GM18508 (cell line): Measurements from ENCODE around the gene AGO3.
"Not testable (repeated sequence)": the region's sequence is repeated elsewhere in the genome, so short reads cannot be mapped to it uniquely, and the experiment has no call there.

Experiments used
- ATAC-seq: cut with Tn5 transposase; IDR thresholded peaks from one replicate; pipeline ENCODE4 v1.9.1; 2021; ENCODE audit warnings: moderate number of reproducible peaks; ENCODE audit not compliant: insufficient read depth, unreplicated experiment

AGO3 gene

DNA sequence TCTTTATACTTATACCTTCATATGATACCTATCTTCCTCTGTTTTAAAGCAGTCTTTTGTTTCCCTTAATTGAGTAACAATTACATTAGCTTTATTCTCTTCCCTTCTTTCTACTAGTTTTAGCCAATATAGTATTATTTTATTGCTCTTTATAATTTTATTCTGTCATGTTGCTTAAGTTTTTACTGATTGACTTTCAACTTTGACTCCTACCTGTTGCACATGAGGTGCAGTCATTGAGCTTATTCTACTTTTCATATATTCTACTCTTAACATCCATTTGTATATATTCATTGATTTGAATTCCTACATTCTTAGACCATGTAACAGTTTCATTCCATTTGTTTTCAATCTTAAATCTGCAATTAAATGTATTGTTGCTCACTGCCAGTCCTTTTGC, 49.2 kb downstream of the AGO3 start:
- ATAC-seq: no peak

DNA sequence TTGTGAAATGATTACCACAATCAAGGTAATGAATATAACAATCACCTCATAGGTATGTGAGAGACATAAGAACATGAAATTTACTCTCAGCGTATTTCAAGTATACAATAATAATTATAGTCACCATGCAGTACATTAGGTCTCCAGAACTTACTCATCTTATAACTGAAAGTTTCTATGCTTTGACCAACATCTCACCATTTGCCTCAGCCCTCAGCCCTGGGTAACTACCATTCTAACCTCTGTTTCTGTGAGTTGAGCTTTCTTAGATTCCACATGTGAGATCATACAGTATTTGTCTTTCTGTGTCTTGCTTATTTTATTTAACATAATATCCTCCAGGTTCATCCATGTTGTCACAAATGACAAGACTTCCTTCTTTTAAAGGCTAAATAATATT, 57.3 kb downstream of the AGO3 start:
- no peak for ATAC-seq

DNA sequence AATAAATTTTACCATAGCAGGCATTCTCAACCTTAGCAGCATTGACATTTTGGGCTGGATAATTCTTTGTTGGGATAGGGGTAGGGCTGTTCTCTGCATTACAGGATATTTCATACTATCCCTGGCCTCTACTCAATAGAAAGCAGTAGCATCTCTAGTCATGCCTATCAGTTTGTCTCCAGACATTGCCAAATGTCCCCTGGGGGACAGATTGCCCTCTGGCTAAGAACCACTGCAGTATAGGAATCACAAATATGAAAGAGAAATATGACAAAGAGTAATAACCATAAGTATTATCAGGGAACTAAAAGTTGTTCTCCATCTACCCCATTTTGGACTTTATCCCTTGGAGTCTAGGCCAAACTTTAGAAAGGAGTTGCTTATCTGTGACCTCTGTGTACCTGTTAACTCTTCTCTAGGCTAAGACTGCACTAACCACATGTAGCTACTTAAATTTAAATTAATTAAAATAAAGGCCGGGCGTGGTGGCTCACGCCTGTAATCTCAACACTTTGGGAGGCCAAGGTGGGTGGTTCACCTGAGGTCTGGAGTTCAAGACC, 76.1 kb downstream of the AGO3 start:
- ATAC-seq: no peak

DNA sequence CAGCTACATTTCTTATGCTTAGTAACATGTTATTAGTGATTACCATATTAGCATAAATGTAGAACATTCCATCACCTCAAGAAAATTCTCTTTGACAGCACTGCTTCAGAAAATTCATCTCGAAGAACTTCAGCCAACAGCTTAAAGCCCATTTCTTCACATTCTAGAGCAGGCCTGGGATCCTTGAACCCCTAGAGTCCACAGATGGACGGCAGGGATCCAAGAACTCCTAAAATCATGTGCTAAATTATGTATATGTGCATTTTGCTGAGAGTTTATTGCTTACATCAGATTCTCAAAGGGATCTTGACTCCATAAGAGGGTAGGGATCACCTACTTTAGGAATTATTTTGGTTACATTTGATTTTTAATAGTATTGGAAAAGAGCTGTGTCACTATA, 76.8 kb downstream of the AGO3 start:
- no peak for ATAC-seq

DNA sequence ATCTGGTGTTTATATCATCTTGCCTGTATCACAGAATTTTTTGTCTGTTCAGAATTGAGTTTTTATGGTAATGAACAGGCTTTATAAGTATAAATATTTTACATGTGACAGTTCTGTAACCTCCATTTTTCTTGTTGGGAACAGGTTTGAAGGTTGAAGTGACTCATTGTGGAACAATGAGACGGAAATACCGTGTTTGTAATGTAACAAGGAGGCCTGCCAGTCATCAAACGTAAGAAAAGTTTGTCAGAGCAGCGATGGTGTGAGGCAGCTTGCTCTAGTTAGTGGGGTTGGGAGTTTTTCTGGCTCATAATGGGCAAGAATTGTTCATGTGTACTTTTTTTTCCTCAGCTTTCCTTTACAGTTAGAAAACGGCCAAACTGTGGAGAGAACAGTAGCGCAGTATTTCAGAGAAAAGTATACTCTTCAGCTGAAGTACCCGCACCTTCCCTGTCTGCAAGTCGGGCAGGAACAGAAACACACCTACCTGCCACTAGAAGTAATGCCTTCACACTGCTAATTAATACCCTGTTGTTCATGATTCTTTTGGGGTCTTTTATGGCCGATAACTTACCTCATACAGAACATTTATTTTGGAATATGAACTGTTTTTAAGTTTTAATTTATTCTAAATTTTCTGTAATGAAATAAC, 77.8 kb downstream of the AGO3 start:
- ATAC-seq: no peak

DNA sequence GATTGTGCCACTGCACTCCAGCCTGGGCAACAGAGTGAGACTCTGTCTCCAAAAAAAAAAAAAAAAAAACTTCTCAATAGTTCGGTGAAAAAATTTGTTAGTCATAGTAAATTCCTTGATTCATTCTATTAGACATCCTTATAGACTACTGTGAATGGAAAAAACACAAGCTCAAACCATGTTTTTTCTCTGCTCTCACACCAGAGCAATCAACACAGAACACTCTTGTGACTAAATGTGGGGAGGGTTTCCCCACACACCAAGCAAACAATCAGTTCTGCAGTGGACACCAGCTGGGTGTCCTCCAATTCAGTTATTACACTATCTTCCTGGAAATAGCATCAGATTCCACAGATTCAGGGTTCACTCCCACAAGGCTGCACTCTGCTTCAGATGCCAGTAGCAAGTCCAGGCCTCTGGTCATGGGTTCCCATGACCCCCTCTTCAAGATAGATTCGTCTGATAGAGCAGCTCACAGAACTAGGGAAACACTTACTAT, 83.9 kb downstream of the AGO3 start:
- no peak for ATAC-seq

DNA sequence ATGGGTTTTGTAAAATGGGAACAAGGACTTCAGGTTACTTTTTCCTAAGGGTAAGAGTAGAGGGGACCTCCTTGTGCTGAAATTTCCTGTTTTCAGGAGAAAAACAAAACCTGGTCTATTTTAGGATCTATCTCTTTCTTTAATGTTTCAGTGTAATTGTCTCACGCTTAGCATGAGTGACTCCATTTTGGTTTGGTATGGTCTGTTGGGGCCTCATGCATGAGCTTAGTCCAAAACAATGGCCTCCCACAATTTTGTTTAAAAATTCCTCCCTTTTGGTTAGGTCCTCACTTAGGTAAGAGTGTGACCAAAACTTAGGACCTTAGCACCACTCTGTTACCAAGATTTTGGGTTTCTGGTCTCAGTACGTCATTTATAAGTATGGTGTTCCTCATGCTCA, 85.8 kb downstream of the AGO3 start:
- no peak for ATAC-seq

DNA sequence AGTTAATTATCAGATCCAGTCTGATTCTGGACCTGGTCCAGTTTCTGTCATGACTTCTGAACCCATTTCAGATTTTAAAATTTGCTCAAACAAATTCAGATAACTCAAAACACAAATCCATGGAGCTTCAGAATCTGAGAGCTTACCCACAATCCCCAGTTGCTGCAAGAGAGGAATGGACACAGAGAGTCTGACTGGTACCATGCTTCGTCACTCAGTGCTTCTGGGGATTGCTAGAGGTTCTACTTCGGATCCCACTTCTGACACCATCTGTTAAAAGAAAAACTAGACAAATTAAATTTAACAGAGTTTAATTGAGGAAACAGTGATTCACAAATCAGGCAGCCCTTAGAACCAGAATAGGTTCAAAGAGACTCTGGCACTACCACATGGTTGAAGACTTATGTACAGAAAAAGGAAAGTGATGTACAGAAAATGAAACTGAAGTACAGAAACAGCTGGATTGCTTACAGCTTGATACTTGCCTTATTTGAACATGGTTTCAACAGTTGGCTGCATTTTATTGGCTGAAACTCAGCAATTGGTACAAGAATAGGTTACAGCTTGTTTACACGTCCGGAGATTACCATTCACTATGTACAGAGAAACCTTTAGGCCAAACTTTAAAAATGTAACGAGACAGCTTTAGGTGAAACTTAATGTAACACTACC, 92.3 kb downstream of the AGO3 start:
- peak; percentile 62 for ATAC-seq

DNA sequence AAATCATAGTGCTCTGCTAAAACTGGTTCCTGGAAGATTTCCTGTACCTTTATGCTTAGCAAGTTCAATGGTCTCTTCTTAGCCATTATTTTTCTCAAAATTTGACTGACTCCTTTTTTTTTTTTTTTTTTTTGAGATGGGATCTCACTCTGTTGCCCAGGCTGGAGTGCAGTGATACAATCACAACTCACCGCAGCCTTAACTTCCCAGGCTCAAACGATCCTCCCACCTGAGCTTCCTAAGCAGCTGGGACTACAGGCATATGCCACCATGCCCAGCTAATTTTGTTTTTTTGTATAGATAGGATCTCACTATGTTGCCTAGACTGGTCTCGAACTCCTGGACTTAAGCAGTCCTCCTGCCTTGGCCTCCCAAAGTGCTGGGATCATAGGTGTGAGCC, 93.1 kb downstream of the AGO3 start:
- ATAC-seq: not testable (repeated sequence)

DNA sequence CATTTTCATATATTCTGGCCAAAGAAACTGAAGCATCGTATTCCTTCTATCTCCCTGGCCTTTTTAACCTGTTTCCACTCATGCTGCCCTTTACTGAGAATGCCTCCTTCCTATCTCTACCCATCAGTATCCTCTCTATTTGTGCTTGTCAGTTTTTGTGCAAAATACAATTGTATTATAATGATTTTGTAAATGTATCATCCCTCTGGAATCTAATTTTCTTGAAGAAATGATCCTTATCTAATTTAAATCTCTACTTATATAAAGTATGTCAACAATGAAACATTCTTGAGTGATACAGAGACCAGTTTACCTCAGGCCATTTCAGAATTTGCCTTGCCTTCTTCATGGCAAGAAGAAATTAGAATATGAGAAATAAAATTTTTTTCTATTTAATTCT, 93.9 kb downstream of the AGO3 start:
- no peak for ATAC-seq

DNA sequence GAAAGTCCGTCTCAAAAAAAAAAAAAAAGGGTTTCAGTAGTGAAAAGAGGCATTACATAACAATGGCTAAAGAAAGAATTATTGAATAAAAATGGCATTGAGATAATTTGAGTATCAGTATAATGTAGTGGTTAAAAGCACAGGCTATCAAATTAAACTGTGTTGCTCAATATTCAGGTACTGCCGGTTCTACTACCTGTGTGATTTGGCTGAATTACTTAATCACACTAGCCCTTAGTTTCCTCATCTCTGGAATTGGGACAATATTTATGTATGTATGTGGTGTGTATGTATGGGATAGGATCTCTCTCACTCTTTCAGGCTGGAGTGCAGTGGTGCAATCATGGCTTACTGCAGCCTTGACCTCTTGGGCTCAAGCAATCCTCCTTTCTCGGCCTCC, 96.9 kb downstream of the AGO3 start:
- ATAC-seq: no peak

DNA sequence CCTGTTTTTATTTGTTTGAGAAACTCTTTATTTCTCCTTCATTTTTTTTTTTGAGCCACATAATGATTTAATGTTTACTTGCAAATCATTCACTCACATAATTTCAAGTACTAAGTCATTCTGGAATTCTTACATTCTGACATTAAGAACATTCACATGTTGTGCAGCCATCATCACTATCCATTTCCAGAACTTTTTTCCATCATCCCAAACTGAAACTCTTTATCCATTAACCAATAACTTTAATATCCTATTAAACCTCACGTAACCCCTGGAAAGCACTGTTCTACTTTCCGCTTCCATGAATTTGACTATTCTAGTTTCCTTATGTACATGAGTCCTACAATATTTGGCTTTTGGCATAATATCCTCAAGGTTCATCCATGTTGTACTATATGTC, 100.5 kb downstream of the AGO3 start:
- ATAC-seq: no peak

DNA sequence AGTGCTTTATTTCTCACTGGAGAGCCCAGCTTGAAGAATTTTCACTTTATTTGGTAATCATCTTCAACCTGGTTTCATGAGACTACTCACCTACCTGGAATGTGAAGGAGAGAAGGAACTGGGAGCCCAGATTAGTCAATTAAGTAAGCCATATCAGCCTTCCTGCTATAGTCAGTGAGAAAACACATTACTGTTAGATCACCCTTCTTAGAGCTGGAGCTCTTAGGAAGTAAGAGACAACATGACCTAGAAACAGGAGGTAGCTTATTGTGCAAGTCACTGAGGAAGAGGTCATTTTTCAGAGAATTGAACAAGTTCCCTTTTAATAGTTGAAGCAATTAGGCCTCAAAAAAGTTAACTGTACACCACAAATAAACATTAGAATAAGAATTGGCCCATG, 103.8 kb downstream of the AGO3 start:
- no peak for ATAC-seq

DNA sequence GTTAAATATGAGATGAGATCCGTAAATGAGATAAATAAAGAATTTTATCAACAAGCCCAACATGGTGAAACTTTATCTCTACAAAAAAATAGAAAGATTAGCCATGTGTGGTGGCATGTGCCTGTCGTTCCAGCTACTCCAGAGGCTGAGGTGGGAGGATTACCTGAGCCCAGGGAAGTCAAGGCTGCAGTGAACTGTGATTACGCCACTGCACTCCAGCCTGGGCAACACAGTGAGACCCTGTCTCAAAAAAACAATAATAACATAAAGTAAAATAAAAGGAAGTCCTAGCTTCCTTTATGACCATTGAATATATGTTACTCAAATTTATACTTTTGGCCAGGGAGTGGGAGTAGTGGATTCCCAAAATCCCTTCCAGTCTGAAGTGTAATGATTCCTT, 104.2 kb downstream of the AGO3 start:
- no peak for ATAC-seq

DNA sequence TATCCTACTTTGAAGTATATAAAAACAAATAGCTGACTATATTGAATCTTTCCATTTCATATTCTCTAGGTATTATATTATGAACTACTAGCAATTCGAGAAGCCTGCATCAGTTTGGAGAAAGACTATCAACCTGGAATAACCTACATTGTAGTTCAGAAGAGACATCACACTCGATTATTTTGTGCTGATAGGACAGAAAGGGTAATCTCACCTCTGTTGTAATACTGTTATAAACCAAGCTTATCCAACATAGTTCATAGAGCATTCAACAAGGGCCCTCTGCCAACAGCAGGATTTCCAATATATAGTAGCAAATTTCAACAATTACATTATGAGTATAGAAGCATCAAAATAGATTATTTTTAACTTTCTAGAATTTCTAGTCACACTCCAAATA, 109.3 kb downstream of the AGO3 start:
- no peak for ATAC-seq

DNA sequence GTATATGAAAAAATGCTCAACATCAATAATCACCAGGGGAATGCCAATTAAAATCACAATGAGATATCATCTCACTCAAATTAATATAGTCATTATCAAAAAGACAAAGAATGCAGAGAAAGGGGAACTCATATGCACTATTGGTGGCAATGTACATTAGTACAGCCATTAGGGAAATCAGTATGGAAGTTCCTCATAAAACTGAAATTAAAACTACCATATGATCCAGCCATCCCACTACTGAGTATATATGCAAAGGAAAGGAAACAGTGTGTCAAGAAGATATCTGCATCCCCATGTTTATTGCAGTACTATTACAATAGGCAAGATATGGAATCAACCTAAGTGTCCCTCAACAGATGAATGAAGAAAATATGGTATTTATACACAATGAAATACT, 120.9 kb downstream of the AGO3 start:
- ATAC-seq: no peak

DNA sequence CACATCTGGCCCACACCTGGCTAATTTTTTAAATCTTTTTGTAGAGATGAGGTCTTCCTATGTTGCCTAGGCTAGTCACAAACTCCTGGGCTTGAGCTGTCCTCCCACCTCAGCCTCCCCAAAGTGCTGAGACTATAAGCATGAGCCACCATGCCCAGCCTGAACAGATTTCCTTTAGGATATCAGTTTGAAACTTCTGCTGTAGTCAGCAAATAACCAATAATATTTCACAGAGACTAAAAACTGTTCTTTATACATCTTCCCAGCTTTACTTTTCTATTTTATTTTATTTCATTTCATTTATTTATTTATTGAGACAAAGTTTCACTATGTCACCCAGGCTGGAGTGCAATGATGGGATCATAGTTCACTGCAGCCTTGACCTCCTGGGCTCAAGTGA, 123.1 kb downstream of the AGO3 start:
- ATAC-seq: no peak

DNA sequence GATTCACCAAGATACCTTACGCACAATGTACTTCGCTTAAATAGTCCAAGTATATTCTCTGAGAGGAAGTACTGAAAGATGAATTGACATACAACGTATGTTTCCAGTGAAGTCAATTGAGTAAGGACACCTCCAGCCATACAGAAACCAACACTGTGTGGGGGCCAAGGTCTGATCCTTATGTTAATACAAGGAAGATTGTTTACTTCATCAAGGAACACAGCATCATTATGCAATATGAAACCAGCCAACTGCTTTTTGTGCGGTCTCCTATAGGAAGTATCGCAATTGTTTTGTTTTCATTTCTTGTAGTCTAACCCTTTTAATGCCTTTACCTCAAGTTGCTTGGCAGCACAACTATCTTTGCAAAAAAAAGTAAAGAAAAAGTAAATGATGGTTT, 124.8 kb downstream of the AGO3 start:
- ATAC-seq: no peak

DNA sequence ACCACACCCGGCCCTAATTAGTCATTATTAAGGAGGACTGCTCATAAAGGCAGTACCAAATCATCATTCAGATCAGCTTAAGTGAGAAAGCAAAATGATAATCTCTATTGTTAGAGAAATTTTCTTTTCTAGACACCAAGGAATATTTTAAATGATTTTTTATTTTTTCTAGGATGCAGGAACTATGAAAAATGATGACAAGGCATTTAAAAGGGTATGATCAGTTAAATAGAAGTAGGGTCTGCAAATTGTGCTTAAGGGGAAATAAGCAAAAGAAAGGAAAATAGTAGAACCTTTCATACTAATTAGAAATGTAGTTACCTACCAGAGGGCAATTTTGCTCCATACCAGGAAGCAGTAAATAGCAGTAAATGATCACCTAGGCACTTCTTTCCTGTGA, 131.4 kb downstream of the AGO3 start:
- no peak for ATAC-seq

DNA sequence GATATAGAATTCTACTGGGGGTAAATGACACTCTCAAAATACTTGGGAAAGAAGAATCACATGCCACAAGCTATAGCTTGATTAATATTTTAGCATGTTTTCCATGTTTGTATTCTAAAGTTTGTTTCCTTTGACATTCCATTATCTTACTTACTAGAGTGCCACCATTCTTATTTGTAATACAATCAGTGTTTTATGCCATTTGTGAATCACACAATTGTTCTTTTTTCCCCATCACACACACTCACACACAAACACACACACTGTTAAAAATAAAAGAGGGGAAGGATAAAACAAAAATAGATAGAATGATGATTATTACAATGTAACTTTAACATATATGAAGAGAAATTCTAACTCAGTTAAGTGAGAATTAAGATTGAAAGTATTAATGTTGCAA, 137.0 kb downstream of the AGO3 start:
- ATAC-seq: no peak

DNA sequence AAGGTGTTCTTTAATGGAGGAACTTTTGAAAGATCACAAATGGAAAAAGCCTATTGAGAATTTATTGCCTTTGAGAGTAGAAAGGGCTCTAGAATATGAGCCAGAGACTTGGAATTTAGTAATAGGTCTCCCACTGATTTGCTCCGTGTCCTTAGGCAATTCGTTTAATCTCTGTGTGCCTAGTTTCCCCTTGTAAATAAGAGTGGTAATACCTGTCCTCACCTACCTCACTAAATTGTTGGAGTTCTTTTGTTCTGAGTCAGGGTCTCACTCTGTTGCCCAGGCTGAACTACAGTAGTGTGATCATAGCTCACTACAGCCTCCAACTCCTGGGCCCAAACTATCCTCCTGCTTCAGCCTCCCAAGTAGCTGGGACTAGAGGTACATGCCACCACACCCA, 138.0 kb downstream of the AGO3 start:
- ATAC-seq: no peak

DNA sequence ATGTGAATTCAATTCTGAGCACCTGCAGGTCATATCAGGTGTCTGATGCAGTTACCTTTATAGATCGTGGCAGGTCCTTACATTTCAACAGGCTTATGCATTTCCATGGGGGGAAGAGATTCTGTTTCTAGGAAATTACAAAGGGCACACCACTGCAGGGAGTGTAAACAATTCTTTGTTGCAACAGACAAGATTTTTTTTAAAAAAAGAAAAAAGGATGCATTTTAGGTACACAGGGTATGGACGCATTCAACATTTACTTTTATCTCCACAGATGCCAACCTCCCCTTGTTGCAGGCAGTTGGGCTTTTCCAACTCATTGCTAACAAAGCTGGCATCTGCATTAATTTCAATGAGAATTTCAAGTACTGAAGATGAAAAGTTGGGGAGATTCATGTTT, 139.4 kb downstream of the AGO3 start:
- no peak for ATAC-seq
